Subcutaneous abdominal adipose tissue (tissue), 5 donors: Measurements from ENCODE around the gene NUDT6.
A peak's percentile ranks its signal among the peaks of the same experiment; 100 is the strongest.
"Not testable (repeated sequence)": the region's sequence is repeated elsewhere in the genome, so short reads cannot be mapped to it uniquely, and the experiment has no call there.

Experiments
- H3K27ac ChIP-seq: one replicate; pipeline ENCODE4 v1.7.0; 2013; ENCODE audit warnings: low read depth, mild to moderate bottlenecking, inconsistent platforms, low read length, moderate library complexity
- H3K27me3 ChIP-seq, 5 donors: one replicate each; pipeline ENCODE4 v1.7.0; 2013; ENCODE audit warnings: low read length in 5 of 5, inconsistent platforms in 1 of 5; ENCODE audit not compliant: control insufficient read depth in 5 of 5, insufficient read depth in 4 of 5
- H3K36me3 ChIP-seq, 5 donors: one replicate each; pipeline ENCODE4 v1.7.0; 2013; ENCODE audit warnings: low read length in 5 of 5; ENCODE audit not compliant: control insufficient read depth in 5 of 5, insufficient read depth in 5 of 5
- H3K4me1 ChIP-seq, 5 donors: one replicate each; pipeline ENCODE4 v1.7.0; 2013; ENCODE audit warnings: low read length in 5 of 5, mild to moderate bottlenecking in 3 of 5, moderate library complexity in 1 of 5; ENCODE audit not compliant: control insufficient read depth in 5 of 5, insufficient read depth in 5 of 5
- H3K4me3 ChIP-seq, 5 donors: one replicate each; pipeline ENCODE4 v1.7.0; 2013; ENCODE audit warnings: low read length in 5 of 5, low read depth in 1 of 5
- H3K9ac ChIP-seq, 5 donors: one replicate each; pipeline ENCODE4 v1.7.0; 2013; ENCODE audit warnings: low read length in 5 of 5, mild to moderate bottlenecking in 4 of 5, moderate library complexity in 3 of 5
- H3K9me3 ChIP-seq, 5 donors: one replicate each; pipeline ENCODE4 v1.7.0; 2013; ENCODE audit warnings: low read length in 5 of 5; ENCODE audit not compliant: control insufficient read depth in 5 of 5
- donor health status: healthy.
- donor health status: healthy.
- donor health status: healthy.
- donor health status: healthy.
- donor health status: healthy.

Gene NUDT6

DNA sequence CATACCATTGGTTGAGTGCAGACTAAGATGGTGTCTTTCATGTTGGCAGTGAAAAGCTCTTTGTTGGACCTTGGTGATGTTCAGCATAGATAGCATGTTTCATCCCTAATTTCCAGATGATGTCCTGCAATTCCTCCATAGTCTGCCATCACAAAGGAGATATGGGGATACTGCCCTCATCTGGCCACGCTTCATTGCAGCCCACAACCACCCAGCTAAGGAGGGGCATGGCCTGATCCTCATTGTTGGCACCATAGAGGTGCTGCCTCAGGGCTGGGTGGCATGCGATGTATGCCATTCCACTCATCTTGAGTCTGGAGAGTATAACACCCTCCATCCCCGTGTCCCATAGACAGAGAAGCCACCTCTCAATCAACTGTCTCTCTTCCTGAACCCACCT, 31.5 kb upstream of the NUDT6 start:
- Histone ChIP-seq H3K36me3 (peaks cover 21 to 58% (median 50%) of the 10 kb centered on the region in 5 donors), H3K9me3 (no peaks in the 10 kb centered on the region), H3K4me1 (no peaks in the 10 kb centered on the region), H3K9ac (no peak overlapping the region), H3K27ac (no peak overlapping the region), H3K27me3 (no peaks in the 10 kb centered on the region), H3K4me3 (no peak overlapping the region)

GRCh38 chr4:122952028-122952427, 29.6 kb upstream of the NUDT6 start:
- no peaks in the 10 kb centered on the region for H3K4me1 ChIP-seq
- H3K4me3 ChIP-seq: no peak overlapping the region
- H3K36me3 ChIP-seq: peaks cover 18 to 67% (median 64%) of the 10 kb centered on the region in 5 donors
- H3K27ac ChIP-seq: no peak overlapping the region
- no peaks in the 10 kb centered on the region for H3K27me3 ChIP-seq
- H3K9ac ChIP-seq: no peak overlapping the region
- no peaks in the 10 kb centered on the region for H3K9me3 ChIP-seq

DNA sequence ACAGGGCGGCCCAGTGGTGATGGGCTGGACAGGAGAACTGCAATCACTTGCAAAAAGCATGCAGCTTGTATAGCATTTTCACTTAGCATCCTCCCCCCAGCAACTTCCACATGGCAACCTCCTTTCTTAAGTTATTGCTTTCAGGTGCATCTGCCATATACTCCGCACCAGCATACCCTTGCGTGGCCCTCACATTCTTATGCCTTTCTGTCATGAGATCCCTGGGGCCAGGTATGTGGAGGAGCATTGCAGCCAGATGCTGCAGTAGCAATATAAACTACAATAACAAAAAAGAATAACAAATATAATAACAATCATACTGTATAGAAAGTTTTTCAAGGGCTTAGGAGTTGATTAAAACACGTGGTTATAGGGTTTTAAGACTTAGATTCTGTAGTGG, 26.3 kb upstream of the NUDT6 start:
- no peak overlapping the region for H3K27ac ChIP-seq
- H3K36me3 ChIP-seq: peaks cover 22 to 62% (median 60%) of the 10 kb centered on the region in 5 donors
- no peak overlapping the region for H3K4me3 ChIP-seq
- no peaks in the 10 kb centered on the region for H3K27me3 ChIP-seq
- H3K9ac ChIP-seq: no peak overlapping the region
- H3K4me1 ChIP-seq: no peaks in the 10 kb centered on the region
- no peaks in the 10 kb centered on the region for H3K9me3 ChIP-seq

DNA sequence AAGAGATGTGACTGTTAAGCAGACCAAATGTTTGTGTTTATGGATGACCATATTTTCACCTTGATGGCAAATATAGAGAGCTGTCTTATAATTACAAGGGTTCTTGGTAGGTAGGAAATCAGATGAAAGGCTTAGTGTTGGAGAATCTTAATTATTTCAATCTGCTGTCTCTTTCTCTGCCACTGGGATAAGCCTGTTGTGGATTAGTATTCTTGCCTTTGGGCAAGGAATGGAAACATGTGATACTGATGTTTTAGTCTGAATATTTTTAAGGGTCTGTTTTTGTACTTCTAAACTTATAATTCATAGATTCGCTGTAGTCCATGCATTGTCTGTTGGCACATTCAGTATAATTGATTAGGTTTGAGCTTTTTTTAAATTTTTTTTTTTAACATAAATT, 23.7 kb upstream of the NUDT6 start:
- no peak overlapping the region for H3K9ac ChIP-seq
- no peaks in the 10 kb centered on the region for H3K4me1 ChIP-seq
- H3K27ac ChIP-seq: no peak overlapping the region
- H3K4me3 ChIP-seq: no peak overlapping the region
- no peaks in the 10 kb centered on the region for H3K9me3 ChIP-seq
- H3K36me3 ChIP-seq: peaks cover 13 to 37% (median 36%) of the 10 kb centered on the region in 5 donors
- no peaks in the 10 kb centered on the region for H3K27me3 ChIP-seq

DNA sequence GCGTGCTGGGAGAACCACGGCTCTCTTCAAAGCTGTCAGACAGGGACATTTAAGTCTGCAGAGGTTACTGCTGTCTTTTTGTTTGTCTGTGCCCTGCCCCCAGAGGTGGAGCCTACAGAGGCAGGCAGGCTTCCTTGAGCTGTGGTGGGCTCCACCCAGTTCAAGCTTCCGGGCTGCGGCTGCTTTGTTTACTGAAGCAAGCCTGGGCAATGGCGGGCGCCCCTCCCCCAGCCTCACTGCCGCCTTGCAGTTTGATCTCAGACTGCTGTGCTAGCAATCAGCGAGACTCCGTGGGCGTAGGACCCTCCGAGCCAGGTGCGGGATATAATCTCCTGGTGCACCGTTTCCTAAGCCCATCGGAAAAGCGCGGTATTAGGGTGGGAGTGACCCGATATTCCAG, 22.7 kb upstream of the NUDT6 start:
- not testable (repeated sequence) for H3K4me1 ChIP-seq, H3K4me3 ChIP-seq, H3K27ac ChIP-seq, H3K27me3 ChIP-seq, H3K9me3 ChIP-seq, H3K9ac ChIP-seq
- peaks cover 13 to 30% (median 28%) of the 10 kb centered on the region in 5 donors for H3K36me3 ChIP-seq

DNA sequence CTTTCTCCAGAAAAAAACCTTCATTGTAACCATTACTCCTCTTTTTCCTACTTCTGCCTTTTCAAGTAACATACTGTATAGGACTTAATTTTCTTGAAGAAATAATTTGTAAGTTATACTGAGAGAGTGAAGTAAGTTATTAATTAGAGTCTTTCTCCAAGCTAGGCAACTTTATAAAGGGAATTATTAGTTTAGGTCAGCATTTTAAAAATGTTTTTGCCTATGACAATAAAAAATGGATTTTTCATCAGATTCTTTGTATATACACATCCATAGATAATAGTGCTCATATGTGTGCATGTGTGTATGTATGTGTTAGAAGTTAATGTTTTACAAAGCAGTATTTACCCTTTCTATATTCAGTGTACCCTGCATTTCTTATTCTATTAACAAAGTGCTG, 10.4 kb upstream of the NUDT6 start:
- Histone ChIP-seq H3K9ac (no peak overlapping the region), H3K9me3 (no peaks in the 10 kb centered on the region), H3K27ac (no peak overlapping the region), H3K27me3 (no peaks in the 10 kb centered on the region), H3K4me3 (no peak overlapping the region), H3K4me1 (no peaks in the 10 kb centered on the region), H3K36me3 (peaks cover 24 to 43% (median 37%) of the 10 kb centered on the region in 5 donors)

DNA sequence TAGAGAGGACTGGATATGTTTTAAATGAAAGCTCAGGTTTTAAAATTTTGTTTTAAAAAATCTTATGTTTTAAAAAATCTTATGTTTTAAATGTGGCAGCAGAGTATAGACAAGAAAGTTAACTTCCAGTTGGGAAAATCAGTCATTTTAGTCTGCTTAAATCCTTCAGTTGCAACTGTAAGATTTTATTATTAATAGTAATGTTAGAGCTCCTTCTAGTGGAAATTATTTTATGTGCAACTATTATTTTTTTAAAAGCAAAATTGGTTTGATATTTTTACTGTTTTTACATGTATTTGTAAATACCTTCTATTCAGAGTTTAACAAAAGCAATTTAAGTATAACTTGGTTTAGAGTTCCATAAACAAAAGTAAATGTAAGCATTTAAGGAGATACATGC, 8.5 kb upstream of the NUDT6 start:
- no peaks in the 10 kb centered on the region for H3K9me3 ChIP-seq
- H3K4me3 ChIP-seq: no peak overlapping the region
- peaks cover 19 to 33% (median 29%) of the 10 kb centered on the region in 5 donors for H3K36me3 ChIP-seq
- H3K27me3 ChIP-seq: no peaks in the 10 kb centered on the region
- H3K4me1 ChIP-seq: peaks cover 0 to 7% (median 0%) of the 10 kb centered on the region in 5 donors
- no peak overlapping the region for H3K27ac ChIP-seq
- no peak overlapping the region for H3K9ac ChIP-seq

DNA sequence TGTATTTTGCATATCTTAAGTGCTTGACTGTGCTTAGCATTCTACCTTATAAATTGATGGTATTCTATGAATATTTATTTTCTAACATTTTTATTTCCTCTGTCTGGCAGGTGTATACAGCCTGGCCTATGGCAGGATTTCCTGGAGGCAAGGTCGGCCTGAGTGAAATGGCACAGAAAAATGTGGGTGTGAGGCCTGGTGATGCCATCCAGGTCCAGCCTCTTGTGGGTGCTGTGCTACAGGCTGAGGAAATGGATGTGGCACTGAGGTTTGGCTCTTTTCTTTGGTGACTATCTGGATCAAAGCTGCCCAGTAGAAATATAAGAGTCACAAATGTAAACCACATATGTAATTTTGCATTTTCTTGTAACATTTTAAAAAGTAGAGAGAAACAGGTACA, 6.5 kb upstream of the NUDT6 start:
- H3K4me3 ChIP-seq: no peak overlapping the region
- peaks cover 0 to 12% (median 4%) of the 10 kb centered on the region in 5 donors for H3K4me1 ChIP-seq
- peaks cover 5 to 22% (median 14%) of the 10 kb centered on the region in 5 donors for H3K36me3 ChIP-seq
- no peaks in the 10 kb centered on the region for H3K27me3 ChIP-seq
- no peaks in the 10 kb centered on the region for H3K9me3 ChIP-seq
- no peak overlapping the region for H3K27ac ChIP-seq
- no peak overlapping the region for H3K9ac ChIP-seq

- Histone ChIP-seq H3K4me3 (peak overlapping the region; percentile 83 to 98 (median 92)), H3K27ac (peak overlapping the region; percentile 77), H3K4me1 (peaks cover 0 to 30% (median 17%) of the 10 kb centered on the region in 5 donors), H3K9me3 (no peaks in the 10 kb centered on the region), H3K9ac (peak overlapping the region; percentile 69 to 85 (median 75)), H3K27me3 (no peaks in the 10 kb centered on the region), H3K36me3 (no peaks in the 10 kb centered on the region)
Measured at GRCh38 chr4:122922877-122923511, 597 bp upstream of the NUDT6 start.

GRCh38 chr4:122921300-122921699, 1.1 kb downstream of the NUDT6 start:
- H3K4me1 ChIP-seq: peaks cover 0 to 27% (median 17%) of the 10 kb centered on the region in 5 donors
- peaks cover 0 to 6% (median 0%) of the 10 kb centered on the region in 5 donors for H3K36me3 ChIP-seq
- no peaks in the 10 kb centered on the region for H3K27me3 ChIP-seq
- peak overlapping the region in 4 of 5 donors; percentile 83 to 94 (median 88) for H3K4me3 ChIP-seq
- H3K9me3 ChIP-seq: no peaks in the 10 kb centered on the region
- peak overlapping the region in 3 of 5 donors; percentile 69 to 75 (median 71) for H3K9ac ChIP-seq
- H3K27ac ChIP-seq: peak overlapping the region; percentile 64
